SKM-1 (cell line): Measurements from ENCODE around the gene CDK14.

Source experiments
- DNase-seq: peaks from one replicate; lab custom pipeline; 2025; ENCODE audit not compliant: unreplicated experiment; lab: John Stamatoyannopoulos, UW

The CDK14 gene

DNA sequence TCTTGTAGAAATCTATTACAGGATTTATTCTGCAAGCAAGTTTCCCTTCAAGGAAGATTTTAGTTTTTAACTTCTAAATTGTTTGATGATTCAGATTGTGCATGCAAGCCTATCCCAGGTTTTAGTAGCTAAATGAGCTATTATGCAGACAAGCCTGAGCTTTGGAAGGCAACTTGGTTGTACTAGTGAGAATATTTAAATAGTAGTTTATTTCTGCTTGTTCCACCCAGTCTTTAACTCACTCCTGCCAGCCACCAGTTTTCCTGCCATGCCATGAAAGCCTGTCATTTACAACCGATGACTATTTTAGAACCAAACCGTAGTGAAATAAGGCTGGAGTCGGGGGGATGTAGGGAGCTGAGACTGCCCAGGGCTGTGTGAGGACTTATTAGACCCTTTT, 343.5 kb downstream of the CDK14 start:
- DNase-seq, result no peak

DNA sequence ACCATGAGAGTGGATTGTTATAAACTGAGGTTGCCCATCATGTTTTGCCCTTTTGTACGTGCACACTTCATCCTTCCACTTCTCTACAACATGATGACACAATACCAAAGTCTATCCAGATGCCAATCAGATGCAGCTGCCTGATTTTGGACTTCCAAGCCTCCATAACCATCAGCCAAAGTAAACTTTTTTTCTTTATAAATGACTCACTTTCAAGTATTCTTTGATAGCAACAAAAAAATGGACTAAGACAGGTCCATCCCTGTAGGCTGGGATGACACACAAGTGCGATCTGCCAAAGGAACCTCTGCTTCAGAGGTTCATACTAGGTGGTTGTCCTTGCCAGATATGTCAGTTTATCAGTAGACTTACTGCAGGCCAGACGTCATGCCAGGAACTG, 347.9 kb downstream of the CDK14 start:
- no peak for DNase-seq

DNA sequence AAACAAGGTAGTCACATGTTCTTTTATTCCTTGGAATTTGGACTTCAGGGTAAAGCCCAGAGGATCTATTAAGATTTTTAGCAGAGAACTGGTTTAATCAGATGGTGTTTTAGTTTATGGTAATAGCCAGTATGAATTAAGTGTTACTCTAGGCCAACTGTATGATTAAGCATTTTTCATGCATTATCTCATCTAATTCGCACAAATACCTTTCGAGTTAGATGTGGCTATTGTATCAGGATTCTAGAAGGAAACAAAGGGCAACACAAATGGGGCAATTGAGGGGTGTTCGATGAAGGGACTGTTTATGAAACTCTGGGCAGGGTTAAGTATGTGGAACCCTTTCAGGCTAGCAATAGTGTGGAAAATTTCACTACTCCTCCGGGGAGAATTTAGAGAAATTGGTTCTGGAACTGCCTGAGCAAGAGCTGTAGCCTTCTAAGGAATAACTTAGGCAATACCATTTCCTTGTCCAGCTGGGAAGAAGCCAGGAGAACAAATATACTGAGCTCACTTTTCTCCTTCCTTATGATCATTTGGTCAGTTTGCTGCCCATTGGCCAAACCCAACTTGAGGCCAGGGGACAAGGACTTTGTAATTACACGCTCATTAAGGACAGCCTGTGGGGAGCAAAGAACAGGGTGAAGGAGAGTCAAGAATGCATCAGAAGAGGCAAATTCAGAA, 349.1 kb downstream of the CDK14 start:
- DNase-seq, result no peak

DNA sequence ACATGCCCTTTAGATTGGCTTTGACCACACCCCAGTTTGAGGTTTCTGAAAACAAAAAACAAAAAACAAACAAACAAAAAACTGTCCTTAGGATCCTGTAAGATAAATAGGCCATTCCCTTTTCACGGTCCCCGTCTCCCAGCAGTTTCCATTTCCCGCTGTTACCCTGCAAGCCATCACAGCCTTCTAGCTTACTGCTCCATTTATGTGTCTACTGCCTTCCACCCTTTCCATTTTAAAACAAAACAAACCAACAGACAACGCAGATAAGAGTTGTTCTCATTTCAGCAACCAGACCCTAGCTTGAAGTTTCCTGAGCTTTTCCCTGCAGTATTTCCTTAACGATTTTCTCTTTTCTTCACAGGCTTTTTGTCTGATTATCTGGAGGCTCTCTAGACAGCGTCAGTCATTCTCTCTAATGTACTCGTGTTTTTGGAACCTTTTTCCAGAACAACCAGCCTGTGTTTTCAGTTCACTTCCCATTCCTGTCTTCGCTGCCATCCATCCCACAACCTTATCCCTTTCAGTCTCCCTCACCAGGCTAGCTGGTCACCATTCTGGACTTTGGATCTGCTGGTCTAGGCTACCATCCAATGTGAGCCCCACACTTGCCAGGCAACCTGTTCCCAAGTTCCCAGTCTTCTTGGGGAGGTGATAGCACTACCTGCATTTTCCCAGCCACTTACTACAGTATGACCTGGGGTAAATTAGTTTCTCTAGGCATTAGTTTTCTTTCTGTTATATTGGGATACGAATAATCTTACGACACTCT, 350.8 kb downstream of the CDK14 start:
- DNase-seq, result no peak

DNA sequence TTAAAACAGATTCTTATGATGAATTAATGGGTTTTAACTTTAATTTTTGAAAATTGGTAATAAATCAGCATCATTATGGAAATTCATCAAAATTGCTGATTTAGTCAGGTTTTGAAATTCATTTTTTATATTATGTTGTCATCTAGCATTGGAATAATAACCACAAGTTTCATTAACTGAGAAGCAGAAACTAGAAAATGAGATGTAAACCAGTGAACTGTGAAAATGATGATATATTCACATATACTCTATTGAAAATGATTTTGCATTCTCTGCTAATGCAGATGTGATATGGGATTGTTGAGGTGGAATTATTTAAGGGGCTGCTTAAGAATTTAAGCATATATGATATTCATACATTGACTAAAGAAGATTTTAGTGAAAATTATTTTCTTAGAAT, 352.0 kb downstream of the CDK14 start:
- no peak for DNase-seq

DNA sequence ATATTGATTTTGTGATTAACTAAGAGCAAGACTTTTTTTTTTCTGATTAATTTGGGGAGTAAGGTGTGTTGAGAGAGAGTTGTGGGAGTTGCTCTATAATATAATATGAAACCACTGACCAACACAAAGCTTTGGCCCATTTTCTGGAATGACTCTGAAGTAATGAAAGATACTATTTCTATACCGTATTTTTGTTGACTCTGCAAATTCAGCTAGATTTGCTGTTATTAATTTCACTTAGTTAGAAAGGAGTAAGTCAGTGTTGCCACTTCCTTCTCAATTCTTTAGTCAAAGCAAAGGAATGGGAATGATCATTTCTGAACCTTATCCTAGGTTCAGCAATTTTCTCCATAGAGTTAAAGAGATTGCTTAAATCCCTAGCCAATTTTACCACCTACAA, 355.1 kb downstream of the CDK14 start:
- DNase-seq, result no peak

DNA sequence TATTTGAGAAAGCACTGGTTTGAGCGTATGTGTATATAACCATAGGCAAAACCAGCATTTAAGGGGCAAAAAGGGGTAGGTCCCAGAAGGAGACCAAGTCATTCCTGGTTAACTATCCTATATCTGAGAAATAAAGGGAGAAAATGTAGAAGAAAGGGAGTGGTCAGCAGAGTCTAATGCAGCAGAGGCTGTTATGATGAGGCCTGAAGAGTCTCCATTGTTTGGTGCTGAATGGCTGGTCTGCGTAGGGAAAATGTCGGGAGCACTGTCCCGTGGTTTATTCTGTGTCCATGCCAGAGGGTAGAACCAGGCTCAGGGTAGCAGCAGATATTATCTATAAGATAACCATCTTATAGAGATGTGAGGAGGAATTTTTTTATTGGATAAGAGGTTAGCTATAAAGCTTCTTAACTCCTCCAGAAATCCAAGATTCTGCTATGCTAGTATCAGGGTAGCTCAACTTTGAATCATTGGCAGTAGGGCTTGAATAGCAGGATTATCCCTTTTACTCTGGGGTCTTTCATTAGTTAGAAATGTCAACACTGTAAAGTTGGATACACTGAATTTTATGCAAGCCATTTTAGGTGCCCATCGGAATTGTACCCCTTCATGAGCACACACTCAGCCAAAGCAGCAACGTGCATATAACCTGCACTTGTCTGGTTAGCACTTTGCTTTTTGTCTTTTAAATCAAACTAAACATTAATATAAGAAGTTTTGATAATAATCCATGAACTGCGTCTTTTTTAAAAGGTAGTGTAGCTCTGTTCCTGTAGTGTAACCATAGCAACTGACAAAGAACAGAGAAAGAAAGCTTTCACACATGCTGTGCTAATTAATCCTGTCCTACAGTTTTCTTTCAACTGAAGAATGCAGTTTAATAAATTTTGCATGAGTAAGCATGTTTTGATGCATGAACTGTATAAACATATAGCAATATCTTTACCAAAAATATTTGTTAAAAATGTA, 356.1 kb downstream of the CDK14 start:
- no peak for DNase-seq

DNA sequence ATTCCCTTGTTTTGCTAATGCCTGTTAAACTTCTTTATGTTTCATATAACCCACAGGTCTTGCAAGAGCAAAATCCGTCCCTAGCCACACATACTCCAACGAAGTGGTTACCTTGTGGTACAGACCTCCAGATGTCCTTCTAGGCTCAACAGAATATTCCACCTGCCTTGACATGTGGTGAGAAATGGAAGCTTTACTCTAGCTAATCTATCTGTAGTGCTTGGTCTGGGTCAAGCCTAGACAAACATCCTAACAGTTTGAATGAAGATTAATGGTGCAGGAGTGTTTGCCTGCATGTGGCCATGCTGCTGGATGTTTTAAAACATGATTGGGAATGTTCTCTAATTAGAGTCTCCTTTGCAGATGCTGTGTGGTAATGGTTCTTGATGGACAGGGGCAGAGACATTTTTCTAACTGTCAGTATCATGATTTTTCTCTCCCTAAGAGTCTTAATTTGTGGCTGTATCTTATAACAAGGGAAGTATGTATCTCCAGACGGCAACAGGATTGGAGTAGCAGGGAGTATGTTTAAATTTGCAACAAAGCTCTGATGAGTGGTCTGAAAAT, 359.6 kb downstream of the CDK14 start:
- DNase-seq, result no peak

DNA sequence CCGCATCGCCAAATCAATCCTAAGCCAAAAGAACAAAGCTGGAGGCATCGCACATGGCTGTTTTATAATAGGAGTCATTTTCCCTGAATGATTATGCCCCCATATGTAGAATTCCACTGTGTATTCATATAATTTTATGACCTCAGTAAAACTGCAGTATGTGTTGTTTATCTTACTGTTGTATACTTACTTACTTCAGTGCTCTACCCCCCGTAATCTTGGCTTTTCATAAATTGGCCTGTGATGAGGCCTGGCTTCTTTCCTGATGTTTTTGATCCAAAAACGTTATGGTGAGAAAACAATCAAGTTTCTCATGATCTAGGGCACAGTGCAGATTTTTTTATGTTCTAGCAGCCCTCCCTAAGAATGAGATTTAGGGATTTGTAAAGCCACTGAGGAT, 361.8 kb downstream of the CDK14 start:
- DNase-seq, result no peak

DNA sequence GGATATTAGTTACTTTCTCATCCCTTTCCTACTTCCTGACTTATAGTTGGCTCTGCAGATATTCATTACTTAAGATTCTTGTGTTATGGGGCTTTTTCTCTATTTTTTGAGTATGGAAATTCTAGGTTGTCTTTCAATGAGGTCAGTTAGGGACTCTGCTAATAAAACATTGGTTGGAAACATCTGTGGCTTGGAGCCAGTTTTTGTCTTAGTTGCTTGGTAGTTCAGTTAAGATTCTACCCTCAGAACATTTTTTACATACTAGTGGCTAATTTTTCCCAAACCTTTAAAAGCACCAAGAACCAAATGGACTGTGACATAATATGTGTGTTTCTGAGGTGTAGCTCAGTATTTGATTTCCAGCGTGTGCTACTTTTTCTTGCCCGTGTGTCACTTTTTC, 362.5 kb downstream of the CDK14 start:
- no peak for DNase-seq

DNA sequence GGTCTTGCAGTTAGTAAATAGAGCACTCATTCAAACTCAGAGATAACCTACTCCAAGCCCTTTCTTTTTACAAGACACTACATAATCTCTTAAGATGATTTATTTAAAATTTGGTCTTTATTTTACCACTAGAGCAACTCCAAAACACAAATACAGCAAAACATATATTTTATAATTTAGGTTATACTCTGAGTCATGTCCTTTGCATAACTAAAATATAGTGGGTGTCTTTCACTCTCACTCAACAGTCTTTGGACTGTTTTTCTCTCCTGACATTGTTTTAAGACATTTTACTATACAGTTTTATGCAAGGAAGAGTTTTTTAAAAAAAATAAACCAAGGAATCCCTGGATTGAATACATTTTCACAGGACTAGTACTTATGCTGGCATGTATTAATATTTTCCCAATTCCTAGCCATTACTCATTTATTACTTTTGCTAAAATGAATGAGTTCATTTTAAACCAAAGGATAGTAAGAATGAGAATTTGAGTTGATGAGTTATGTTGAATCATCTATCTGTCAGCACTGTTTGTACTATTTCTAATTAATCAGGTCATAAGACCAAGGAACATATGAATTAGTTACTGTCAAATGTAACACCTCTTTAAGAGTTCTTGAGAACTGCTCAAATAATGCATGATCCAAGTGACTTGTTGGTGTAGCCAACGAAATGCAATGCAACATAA, 365.1 kb downstream of the CDK14 start:
- DNase-seq, result no peak

DNA sequence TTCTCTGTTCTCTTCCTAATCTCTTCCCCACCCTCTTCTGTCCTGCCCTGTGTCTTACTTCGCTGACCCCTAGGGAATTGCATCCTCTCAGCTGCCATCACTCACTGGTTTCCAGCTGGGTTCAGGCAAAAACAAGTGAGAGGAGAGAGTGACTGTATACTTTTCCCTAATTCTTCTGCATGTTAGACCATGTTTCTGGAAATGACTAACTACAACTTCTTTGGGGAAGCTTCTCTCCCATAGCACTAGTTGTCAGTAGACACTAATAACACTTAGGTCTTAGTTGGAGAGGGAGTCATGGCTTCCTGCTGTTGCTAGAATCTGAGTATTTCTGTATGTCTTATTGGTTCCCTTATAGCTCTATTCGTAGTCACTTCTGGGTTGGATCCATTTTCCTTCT, 369.1 kb downstream of the CDK14 start:
- DNase-seq, result no peak

DNA sequence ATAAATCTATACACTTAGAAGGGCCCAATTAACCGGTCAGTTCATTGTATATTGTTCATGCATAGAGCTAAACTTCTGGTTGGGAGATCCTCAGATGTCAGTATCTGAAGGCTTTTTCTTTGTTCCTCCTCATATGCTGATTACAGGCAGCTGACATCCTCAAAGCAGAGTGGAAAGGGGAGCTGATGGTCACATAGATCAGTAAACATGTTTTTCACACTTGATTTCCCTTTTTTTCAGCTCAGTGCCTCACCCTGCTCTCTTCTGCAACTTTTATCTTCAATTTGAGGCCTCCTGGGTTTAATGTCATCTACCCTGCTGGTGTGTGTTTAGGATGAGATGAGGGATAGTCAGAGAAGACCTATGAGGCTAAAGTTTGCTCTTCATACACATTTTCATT, 370.2 kb downstream of the CDK14 start:
- DNase-seq, result no peak

DNA sequence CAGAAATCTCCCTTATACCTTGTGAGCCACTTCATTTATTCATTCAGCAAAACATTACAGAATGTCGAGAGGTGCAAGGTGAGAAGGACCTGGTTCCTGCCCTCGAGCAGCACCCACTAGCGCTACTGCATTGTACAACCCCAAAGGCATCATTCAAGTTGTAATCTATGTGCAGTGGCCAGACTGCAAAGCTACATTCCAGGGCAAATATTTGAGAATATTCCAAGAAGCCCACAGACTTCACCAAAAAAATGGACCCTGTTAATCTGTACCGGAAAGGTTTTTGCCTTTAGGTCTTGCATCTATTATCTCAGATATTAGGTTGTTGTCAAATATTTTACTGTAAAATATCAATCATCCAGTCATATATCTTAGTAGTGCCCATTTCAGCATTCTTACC, 372.8 kb downstream of the CDK14 start:
- no peak for DNase-seq

DNA sequence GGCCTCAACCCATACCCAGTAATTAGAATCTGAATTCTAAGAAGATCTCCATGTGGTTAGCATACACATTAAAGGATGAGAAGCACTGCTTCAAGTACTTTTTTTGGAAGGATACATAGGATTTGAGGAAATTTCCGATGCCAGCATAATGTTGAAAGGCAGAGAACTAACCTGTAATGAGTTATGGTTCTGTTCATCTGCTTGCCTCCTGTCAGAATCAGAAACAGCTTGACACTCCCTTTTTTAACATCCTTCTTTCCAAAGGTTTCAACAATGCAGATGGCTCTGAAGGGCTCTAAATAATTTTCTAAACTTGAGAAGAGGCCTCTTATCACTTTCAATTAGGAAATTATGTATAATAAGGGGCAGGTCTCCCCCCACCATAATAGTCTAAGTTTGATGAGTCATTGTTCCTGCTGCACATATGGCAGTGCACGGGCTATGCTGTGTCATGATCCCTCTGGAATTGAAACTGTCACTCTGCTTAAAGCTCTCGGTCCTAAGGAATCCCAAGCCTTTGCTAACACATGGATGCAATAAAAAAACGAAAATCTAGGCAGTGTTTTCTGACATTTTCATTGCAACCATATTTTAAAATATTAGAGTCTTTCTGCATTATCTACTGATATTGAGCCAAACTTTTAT, 376.9 kb downstream of the CDK14 start:
- no peak for DNase-seq

DNA sequence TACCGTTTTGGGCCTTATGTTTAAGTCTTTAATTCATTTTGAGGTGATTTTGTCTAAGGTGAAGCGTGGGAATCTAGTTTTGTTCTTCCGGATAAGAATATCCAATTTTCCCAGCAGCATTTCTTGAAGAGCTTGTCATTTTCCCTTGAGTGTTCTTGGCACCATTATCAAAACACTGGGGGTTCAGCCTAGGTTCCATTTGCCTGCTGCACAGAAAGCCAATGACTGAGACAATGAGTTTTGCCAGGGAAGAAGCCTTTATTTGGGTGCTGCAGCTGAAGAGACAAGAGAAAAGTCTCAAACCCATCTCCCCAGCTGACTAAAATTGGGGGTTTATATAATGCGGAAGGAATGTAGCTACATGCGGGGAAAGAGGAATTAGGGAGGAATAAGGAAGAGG, 380.9 kb downstream of the CDK14 start:
- no peak for DNase-seq

DNA sequence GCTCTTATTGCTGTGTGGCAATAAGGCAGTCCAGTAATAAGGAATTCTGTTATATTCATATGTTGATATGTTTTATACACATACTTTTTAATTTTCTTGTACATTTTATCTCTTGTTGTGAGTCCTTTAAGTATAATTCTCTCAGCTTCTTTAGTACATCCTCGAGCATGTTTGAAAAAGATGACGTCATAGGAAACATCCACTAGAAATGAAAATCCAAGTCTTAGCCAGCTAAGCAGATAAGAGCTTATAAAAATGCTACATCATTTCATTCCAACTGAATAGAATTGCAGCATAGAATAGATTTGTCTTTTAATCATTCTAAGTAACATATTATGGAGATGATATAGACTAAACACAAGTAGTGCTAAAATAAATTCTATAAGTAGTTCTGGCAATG, 384.4 kb downstream of the CDK14 start:
- DNase-seq, result no peak

DNA sequence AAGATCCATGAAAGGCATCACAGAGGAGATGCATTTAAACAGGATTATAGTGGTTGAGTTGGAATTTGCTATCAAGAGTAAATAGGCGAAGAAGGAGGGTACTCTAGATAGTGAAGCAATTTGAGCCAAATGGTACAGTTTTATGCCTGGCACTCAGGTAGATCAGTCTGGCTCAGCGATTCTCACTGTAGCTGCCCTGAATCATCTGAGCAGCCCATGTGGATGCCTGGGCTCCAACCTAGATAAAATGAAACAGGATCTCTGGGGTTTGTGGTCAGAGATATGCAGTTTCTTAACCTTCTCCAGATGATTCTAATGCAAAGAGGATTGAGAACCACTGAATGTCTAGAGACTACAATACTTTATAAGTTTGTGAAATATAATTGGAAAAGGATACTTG, 386.1 kb downstream of the CDK14 start:
- no peak for DNase-seq

DNA sequence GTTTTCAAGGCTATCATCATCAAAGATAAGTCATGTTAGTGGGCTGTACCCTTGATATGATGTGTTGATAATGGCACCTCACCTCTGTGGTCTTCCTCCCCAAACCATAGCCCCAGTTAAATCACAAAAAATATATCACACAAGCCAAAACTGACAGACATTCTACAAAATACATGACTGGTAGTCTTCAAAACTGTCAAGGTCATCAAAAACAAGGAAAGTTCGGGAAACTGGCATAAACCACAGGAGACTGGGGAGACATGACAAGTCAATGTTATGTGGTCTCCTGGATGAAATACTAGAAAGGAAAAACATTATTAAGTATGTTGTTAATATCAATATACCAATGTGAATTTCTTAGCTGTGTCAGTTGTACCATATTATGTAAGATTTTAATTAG, 388.6 kb downstream of the CDK14 start:
- DNase-seq, result no peak

DNA sequence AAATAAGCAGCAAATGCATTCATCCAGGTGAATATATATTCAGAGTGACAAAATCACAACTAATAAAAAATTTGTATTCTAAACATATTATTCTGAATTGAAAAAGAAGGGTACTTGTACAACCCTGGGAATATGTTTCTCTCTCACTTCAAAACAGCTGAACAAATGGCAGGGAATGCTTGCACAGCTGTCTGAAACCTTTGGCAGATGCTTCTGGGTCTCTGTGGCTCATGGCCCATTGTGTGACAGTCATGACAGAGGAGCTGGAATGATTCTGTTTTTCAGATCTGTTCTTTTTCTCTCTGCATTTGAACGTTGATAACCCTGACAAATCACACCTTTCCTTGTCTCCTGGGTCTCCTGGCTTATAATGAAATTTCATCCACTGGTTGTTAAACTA, 392.4 kb downstream of the CDK14 start:
- no peak for DNase-seq
